WI38 (cell line): ENCODE results near the gene PHACTR1.

Experiments
- H3K4me3 ChIP-seq: 2 replicates; pipeline ENCODE4 v1.5.1; 2011; ENCODE audit warnings: low read depth, mild to moderate bottlenecking, control low read depth, low read length
- TF ChIP-seq, protein P1 (sequence below): IDR thresholded peaks from 2 replicates; pipeline ENCODE4 v1.5.1; 2012; ENCODE audit warnings: low read depth, mild to moderate bottlenecking, control low read depth, low read length

The PHACTR1 gene

DNA sequence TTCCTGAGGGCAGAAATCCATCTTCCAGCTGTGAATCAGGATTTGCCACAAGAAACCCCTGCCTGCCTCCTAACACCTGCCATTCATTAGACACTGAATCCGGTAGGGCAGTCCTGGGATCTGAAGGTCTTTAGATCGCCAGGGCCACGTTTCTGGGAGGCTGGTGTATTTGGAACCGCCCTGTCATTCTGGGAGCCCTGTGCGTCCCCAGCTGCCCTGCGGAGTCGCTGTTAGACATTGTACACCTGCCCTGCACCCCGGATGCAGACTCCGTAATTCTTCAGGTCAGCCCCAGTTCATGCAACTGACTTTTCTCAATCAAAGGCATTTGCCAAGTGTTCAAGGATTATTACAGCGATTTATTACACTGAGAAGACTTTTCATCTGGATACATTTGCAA, 418.6 kb downstream of the PHACTR1 start:
- TF ChIP-seq, protein P1, sequence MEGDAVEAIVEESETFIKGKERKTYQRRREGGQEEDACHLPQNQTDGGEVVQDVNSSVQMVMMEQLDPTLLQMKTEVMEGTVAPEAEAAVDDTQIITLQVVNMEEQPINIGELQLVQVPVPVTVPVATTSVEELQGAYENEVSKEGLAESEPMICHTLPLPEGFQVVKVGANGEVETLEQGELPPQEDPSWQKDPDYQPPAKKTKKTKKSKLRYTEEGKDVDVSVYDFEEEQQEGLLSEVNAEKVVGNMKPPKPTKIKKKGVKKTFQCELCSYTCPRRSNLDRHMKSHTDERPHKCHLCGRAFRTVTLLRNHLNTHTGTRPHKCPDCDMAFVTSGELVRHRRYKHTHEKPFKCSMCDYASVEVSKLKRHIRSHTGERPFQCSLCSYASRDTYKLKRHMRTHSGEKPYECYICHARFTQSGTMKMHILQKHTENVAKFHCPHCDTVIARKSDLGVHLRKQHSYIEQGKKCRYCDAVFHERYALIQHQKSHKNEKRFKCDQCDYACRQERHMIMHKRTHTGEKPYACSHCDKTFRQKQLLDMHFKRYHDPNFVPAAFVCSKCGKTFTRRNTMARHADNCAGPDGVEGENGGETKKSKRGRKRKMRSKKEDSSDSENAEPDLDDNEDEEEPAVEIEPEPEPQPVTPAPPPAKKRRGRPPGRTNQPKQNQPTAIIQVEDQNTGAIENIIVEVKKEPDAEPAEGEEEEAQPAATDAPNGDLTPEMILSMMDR = no peak
- no peak overlapping the region for H3K4me3 ChIP-seq

DNA sequence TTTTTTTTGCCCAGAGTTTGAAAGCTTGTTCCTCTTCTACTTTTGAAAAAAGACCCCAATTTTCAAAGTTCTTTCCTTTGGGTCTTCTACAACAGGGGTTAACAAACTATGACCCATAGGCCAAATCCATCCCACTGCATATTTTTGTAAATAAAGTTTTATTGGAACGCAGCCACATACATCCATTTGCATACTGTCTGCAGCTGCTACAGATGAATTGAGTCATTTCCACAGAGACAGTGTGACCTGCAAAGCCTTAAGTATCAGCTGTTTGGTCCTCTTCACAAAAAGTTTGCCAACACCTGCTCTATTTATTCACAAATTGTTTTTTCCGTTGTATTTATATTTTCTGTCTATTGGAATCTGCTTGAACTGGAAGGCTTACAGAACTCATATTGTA, 422.6 kb downstream of the PHACTR1 start:
- TF ChIP-seq, protein P1 = no peak
- H3K4me3 ChIP-seq = no peak overlapping the region

DNA sequence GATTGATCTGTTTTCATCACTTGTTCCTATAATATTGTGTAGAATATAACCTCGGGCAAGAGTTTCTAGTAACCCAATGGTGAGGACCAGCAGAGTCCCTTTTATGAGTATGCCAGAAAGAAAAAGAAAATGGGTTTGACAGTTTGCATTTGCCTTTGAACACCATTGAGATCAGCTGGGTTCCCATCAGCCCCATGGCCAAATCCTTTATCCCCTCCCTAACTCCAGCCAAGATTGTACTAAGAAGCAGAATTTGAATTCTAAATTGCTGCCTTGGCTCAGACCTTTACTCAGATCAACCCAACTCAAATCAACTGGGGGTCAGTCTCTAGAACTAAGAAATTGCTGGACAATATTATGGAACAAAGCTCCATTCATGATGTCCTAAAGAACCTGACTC, 424.4 kb downstream of the PHACTR1 start:
- TF ChIP-seq, protein P1 = no peak
- H3K4me3 ChIP-seq = no peak overlapping the region

DNA sequence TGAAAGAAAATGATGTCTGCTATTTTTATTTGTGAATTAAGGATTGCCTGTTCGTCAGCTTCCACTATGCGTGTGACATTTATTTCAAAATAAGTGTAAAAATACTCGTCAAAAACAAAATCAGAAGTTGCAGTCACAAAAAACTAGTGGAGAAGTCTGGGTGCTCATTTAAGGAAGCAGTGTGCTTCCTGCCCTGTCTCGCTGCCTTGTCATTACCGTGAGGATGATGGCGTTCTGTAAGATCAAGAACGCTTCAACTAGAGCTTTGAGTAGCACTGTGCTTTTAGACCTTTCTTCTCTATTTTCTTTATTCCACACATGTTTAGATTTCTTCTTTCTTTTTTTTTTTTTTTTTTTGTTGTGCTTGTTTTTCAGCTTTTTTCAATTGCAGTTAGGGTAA, 424.8 kb downstream of the PHACTR1 start:
- TF ChIP-seq, protein P1 = no peak

DNA sequence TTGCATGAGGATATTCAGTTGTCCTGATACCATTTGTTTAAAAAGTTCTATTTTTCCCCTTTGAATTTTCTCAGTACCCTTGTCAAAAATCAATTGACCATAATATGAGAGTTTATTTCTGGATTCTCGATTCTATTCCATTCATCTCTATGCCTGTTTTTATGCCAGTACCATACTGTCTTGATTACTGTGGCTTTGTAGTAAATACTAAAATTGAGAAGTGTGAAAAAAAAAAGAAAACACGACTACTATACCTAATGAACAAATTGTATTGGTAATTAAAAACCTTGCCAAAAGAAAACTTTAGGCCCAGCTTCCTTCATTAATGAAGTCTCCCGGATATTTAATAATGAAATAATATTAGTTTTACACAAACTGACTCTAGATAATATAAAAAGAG, 426.0 kb downstream of the PHACTR1 start:
- no peak overlapping the region for H3K4me3 ChIP-seq
- TF ChIP-seq, protein P1 = no peak

More for the DNA sequence above, 424.8 kb downstream of the PHACTR1 start:
- no peak overlapping the region for H3K4me3 ChIP-seq

DNA sequence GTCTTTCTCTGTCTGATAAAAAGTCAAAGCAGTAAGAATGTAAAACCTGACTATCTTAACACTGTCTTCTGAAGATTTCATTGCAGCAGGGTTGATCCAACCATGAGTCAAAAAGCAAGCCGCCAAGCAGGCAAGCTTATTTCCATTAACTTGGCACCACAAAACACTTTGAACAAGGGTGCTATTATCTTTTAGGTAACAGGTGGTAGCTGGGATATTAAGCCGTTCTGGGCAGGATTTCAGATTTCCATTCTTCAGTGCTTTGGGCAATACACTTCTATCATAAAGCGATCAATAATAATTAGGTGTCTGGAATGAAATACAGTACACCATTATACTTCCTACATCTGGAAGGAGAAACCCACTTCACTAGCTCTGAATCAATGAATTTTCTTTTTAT, 429.9 kb downstream of the PHACTR1 start:
- no peak overlapping the region for H3K4me3 ChIP-seq
- TF ChIP-seq, protein P1 = no peak

DNA sequence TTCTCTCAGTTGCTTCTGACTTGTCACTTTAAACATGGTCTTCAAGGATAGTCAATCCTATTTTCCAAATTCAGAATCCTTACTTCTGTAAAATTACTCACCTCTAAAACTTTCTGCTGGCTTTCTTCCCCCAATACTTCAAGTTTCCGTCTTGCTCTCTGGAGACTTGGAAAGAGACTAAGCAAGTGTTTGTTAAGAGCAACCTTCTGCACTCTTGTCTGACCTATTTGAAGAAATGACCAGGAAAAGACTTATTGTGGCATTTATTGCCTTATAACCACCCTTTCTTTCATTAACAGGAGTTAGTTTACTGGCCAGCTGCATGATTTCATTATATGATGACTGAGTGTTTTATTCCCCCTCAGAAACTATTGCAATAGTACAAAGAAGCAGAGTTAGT, 430.8 kb downstream of the PHACTR1 start:
- TF ChIP-seq, protein P1 = no peak
- H3K4me3 ChIP-seq = no peak overlapping the region
